SK-MEL-5 (cell line): ENCODE results near the gene SYCP2L. TPM values are rescaled to one million over a fixed set of nuclear protein-coding genes. Genes with fewer than 3 reads are reported as not detected.
A peak's percentile ranks its signal among the peaks of the same experiment; 100 is the strongest.
"Not testable (repeated sequence)": the region's sequence is repeated elsewhere in the genome, so short reads cannot be mapped to it uniquely, and the experiment has no call there.

ENCODE experiments used
- DNase-seq: peaks from one replicate; pipeline ENCODE4 v3.0.0-alpha.2; 2016; ENCODE audit warnings: low read depth, low spot score
- in situ Hi-C: cut with HindIII; loops from 2 replicates; pipeline ENCODE4 v1.10.0; 2016; ENCODE audit warnings: low sequenced_read_pairs, high pct_unique_total_duplicates, low pct_unique_long_range_greater_than_20kb
- polyA plus RNA-seq, 2 experiments: library from polyadenylated mRNA; depleted of rRNA; stranded (reverse); fragments of >200 nt; gene quantifications; 2 replicates each; pipeline ENCODE4 v1.2.3, GENCODE V29; 2015
- total RNA-seq: library from RNA; depleted of rRNA; stranded (reverse); fragments of >200 nt; shearing (Covaris generic); gene quantifications from 2 replicates; pipeline ENCODE4 v1.2.3, GENCODE V29; 2014; rRNA removed

SYCP2L gene
- total RNA-seq = 5.6 and 6.2 TPM in 2 replicates
- 2.2 and 2.6 TPM in 2 replicates for polyA plus RNA-seq (2015; cell fraction: cytosol; rRNA removed)
- polyA plus RNA-seq (2015; cell fraction: nucleus; rRNA removed) = 126 and 132 TPM in 2 replicates

GRCh38 chr6:10886691-10887502 lies at the start of gene SYCP2L:
TSS of gene SYCP2L (plus strand) at chr6:10887052. CDS start at chr6:10887127, 75 bp downstream.
- in situ Hi-C loops = no loop called here
- DNase-seq = peak; percentile 98

GRCh38 chr6:10837622-10837994 lies 49.2 kb upstream of the SYCP2L start:
- no peak for DNase-seq
- in situ Hi-C loops = no loop called here

GRCh38 chr6:10837995-10838793 lies 48.7 kb upstream of the SYCP2L start, which contains the start of gene MAK:
TSS of gene MAK (minus strand) at chr6:10838539. CDS start at chr6:10830648, 7,891 bp downstream.
- DNase-seq = peak; percentile 92
- in situ Hi-C loops = no loop called here

GRCh38 chr6:10838794-10839333 lies 48.0 kb upstream of the SYCP2L start:
- in situ Hi-C loops = no loop called here
- DNase-seq = no peak

GRCh38 chr6:10843554-10843953 lies 43.3 kb upstream of the SYCP2L start:
- DNase-seq = no peak
- in situ Hi-C loops = no loop called here

- peak; percentile 63 for DNase-seq
Measured at GRCh38 chr6:10847684-10848083, 39.2 kb upstream of the SYCP2L start.

GRCh38 chr6:10849901-10850300 lies 37.0 kb upstream of the SYCP2L start:
- no peak for DNase-seq
- in situ Hi-C loops = no loop called here

More at GRCh38 chr6:10847684-10848083, 39.2 kb upstream of the SYCP2L start:
- in situ Hi-C loops = no loop called here

- no peak for DNase-seq
- in situ Hi-C loops = no loop called here
Measured at GRCh38 chr6:10850728-10851127, 36.1 kb upstream of the SYCP2L start.

- in situ Hi-C loops = no loop called here
- no peak for DNase-seq
Measured at GRCh38 chr6:10852361-10852960, 34.4 kb upstream of the SYCP2L start.

GRCh38 chr6:10853849-10854300 lies 33.0 kb upstream of the SYCP2L start:
- DNase-seq, in situ Hi-C loops: not testable (repeated sequence)

- in situ Hi-C loops = no loop called here
Measured at GRCh38 chr6:10854922-10855632, 31.8 kb upstream of the SYCP2L start.

GRCh38 chr6:10857259-10857658 lies 29.6 kb upstream of the SYCP2L start:
- in situ Hi-C loops = no loop called here
- no peak for DNase-seq

More at GRCh38 chr6:10854922-10855632, 31.8 kb upstream of the SYCP2L start:
- no peak for DNase-seq

- DNase-seq = no peak
- in situ Hi-C loops = no loop called here
Measured at GRCh38 chr6:10861086-10861485, 25.8 kb upstream of the SYCP2L start.

- DNase-seq = no peak
- in situ Hi-C loops = no loop called here
Measured at GRCh38 chr6:10862361-10862760, 24.5 kb upstream of the SYCP2L start.

GRCh38 chr6:10863031-10863430 lies 23.8 kb upstream of the SYCP2L start:
- DNase-seq, in situ Hi-C loops: not testable (repeated sequence)

- DNase-seq, in situ Hi-C loops: not testable (repeated sequence)
Measured at GRCh38 chr6:10866709-10867108, 20.1 kb upstream of the SYCP2L start.

- in situ Hi-C loops = no loop called here
Measured at GRCh38 chr6:10867952-10868351, 18.9 kb upstream of the SYCP2L start.

More at GRCh38 chr6:10867952-10868351, 18.9 kb upstream of the SYCP2L start:
- no peak for DNase-seq
